ENCODE results near the gene RNASEH2B. TPM values are rescaled to one million over a fixed set of nuclear protein-coding genes. Genes with fewer than 3 reads are reported as not detected.

Gene RNASEH2B
- total and polyA plus RNA-seq, 2 of the 8 experiments (the other 6 are each of a cell fraction or from before 2014, with no cell fraction given): 19.3 to 43.9 TPM

DNA sequence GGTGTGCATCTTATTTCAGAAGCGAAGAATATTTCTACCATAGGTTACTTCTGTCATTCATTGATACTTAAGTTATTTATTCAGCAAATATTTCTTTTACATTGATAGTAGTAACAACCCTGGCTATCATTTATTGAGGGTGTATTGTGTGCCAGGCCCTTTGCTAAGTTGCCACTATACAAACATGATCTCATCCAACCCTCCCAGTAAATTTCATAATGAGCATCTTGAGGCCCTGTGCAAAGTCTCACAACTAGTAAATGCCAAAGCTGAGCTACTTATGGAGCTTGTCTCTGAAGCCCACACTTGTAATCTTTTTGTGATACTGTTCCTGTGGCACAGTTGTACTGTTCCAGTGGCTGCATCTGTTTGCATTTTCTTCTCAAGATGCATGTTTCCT lies 36.1 kb downstream of the RNASEH2B start (continued):
- TF ChIP-seq, protein P1, sequence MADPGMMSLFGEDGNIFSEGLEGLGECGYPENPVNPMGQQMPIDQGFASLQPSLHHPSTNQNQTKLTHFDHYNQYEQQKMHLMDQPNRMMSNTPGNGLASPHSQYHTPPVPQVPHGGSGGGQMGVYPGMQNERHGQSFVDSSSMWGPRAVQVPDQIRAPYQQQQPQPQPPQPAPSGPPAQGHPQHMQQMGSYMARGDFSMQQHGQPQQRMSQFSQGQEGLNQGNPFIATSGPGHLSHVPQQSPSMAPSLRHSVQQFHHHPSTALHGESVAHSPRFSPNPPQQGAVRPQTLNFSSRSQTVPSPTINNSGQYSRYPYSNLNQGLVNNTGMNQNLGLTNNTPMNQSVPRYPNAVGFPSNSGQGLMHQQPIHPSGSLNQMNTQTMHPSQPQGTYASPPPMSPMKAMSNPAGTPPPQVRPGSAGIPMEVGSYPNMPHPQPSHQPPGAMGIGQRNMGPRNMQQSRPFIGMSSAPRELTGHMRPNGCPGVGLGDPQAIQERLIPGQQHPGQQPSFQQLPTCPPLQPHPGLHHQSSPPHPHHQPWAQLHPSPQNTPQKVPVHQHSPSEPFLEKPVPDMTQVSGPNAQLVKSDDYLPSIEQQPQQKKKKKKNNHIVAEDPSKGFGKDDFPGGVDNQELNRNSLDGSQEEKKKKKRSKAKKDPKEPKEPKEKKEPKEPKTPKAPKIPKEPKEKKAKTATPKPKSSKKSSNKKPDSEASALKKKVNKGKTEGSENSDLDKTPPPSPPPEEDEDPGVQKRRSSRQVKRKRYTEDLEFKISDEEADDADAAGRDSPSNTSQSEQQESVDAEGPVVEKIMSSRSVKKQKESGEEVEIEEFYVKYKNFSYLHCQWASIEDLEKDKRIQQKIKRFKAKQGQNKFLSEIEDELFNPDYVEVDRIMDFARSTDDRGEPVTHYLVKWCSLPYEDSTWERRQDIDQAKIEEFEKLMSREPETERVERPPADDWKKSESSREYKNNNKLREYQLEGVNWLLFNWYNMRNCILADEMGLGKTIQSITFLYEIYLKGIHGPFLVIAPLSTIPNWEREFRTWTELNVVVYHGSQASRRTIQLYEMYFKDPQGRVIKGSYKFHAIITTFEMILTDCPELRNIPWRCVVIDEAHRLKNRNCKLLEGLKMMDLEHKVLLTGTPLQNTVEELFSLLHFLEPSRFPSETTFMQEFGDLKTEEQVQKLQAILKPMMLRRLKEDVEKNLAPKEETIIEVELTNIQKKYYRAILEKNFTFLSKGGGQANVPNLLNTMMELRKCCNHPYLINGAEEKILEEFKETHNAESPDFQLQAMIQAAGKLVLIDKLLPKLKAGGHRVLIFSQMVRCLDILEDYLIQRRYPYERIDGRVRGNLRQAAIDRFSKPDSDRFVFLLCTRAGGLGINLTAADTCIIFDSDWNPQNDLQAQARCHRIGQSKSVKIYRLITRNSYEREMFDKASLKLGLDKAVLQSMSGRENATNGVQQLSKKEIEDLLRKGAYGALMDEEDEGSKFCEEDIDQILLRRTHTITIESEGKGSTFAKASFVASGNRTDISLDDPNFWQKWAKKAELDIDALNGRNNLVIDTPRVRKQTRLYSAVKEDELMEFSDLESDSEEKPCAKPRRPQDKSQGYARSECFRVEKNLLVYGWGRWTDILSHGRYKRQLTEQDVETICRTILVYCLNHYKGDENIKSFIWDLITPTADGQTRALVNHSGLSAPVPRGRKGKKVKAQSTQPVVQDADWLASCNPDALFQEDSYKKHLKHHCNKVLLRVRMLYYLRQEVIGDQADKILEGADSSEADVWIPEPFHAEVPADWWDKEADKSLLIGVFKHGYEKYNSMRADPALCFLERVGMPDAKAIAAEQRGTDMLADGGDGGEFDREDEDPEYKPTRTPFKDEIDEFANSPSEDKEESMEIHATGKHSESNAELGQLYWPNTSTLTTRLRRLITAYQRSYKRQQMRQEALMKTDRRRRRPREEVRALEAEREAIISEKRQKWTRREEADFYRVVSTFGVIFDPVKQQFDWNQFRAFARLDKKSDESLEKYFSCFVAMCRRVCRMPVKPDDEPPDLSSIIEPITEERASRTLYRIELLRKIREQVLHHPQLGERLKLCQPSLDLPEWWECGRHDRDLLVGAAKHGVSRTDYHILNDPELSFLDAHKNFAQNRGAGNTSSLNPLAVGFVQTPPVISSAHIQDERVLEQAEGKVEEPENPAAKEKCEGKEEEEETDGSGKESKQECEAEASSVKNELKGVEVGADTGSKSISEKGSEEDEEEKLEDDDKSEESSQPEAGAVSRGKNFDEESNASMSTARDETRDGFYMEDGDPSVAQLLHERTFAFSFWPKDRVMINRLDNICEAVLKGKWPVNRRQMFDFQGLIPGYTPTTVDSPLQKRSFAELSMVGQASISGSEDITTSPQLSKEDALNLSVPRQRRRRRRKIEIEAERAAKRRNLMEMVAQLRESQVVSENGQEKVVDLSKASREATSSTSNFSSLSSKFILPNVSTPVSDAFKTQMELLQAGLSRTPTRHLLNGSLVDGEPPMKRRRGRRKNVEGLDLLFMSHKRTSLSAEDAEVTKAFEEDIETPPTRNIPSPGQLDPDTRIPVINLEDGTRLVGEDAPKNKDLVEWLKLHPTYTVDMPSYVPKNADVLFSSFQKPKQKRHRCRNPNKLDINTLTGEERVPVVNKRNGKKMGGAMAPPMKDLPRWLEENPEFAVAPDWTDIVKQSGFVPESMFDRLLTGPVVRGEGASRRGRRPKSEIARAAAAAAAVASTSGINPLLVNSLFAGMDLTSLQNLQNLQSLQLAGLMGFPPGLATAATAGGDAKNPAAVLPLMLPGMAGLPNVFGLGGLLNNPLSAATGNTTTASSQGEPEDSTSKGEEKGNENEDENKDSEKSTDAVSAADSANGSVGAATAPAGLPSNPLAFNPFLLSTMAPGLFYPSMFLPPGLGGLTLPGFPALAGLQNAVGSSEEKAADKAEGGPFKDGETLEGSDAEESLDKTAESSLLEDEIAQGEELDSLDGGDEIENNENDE (IDR thresholded peaks at IDR 0.05; ENCODE audit: insufficient replicate concordance, low read length): no peak
- TF ChIP-seq YY1 (IDR thresholded peaks at IDR 0.05; ENCODE audit: low read depth, low read length) (no peak), CHD1 (IDR thresholded peaks at IDR 0.05; ENCODE audit: low read depth, low read length) (no peak), RBBP5 (IDR thresholded peaks at IDR 0.05; ENCODE audit: borderline replicate concordance, low read depth, low read length) (no peak), MAFK (IDR thresholded peaks at IDR 0.05; ENCODE audit: low read depth, low read length) (no peak), POU5F1 (IDR thresholded peaks at IDR 0.05; ENCODE audit: low read depth, low read length) (no peak), CBX5 (IDR thresholded peaks at IDR 0.05; ENCODE audit: low read depth, low read length) (no peak), ZNF274 (IDR thresholded peaks at IDR 0.05; ENCODE audit: borderline replicate concordance, extremely low read depth, low read length) (no peak), SP1 (IDR thresholded peaks at IDR 0.05; ENCODE audit: low read depth, low read length) (no peak)
- TF ChIP-seq, protein P2, sequence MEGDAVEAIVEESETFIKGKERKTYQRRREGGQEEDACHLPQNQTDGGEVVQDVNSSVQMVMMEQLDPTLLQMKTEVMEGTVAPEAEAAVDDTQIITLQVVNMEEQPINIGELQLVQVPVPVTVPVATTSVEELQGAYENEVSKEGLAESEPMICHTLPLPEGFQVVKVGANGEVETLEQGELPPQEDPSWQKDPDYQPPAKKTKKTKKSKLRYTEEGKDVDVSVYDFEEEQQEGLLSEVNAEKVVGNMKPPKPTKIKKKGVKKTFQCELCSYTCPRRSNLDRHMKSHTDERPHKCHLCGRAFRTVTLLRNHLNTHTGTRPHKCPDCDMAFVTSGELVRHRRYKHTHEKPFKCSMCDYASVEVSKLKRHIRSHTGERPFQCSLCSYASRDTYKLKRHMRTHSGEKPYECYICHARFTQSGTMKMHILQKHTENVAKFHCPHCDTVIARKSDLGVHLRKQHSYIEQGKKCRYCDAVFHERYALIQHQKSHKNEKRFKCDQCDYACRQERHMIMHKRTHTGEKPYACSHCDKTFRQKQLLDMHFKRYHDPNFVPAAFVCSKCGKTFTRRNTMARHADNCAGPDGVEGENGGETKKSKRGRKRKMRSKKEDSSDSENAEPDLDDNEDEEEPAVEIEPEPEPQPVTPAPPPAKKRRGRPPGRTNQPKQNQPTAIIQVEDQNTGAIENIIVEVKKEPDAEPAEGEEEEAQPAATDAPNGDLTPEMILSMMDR (IDR thresholded peaks at IDR 0.05; ENCODE audit: control extremely low read depth in 1 of 3, insufficient read depth in 1 of 3, low read depth in 1 of 3, low read length in 3 of 3): no peak

Measured in H1 (cell line).